PC-9 (cell line): ENCODE measurements around the gene PRUNE2. TPM values are rescaled to one million over a fixed set of nuclear protein-coding genes. Genes with fewer than 3 reads are reported as not detected.

Experiments used
- BruUV-seq: library from RNA; stranded (reverse); fragments of 400-500 nt; replicated peaks from 2 replicates; lab custom pipeline; 2021; lab: Mats Ljungman, UMichigan
- CTCF ChIA-PET: fragments of 300-600 bp; sonication (Branson Sonifier 250); formaldehyde crosslinking; loops from one replicate; lab custom pipeline; 2022; ENCODE audit warnings: antibody characterized with exemption; lab: Charles Lee
- POLR2A ChIA-PET: fragments of 300-600 bp; sonication (Branson Sonifier 250); formaldehyde crosslinking; loops from one replicate; lab custom pipeline; 2022; ENCODE audit warnings: antibody characterized with exemption; ENCODE audit not compliant: unreplicated experiment; lab: Charles Lee
- DNase-seq, 2 experiments: peaks; one replicate each; pipeline versions ENCODE4 v3.0.0 to v3.0.0-alpha.2; 2015 to 2022; ENCODE audit warnings: mixed read lengths in 1 of 2
- H2AFZ ChIP-seq: fragments of 200-600 bp; sonication (generic); 2 replicates; pipeline ENCODE4 v1.8.1; 2017; ENCODE audit warnings: antibody characterized with exemption
- H3F3A ChIP-seq: fragments of 200-600 bp; sonication (generic); 2 replicates; pipeline ENCODE4 v1.8.1; 2017; ENCODE audit warnings: antibody characterized with exemption, mild to moderate bottlenecking, low read depth; ENCODE audit not compliant: insufficient read depth
- H3K27ac ChIP-seq: fragments of 200-600 bp; sonication (generic); 2 replicates; pipeline ENCODE4 v1.6.1; 2016; ENCODE audit warnings: mixed run types
- H3K27me3 ChIP-seq: fragments of 200-600 bp; sonication (generic); 2 replicates; pipeline ENCODE4 v1.6.1; 2016; ENCODE audit warnings: low read depth, mixed run types; ENCODE audit not compliant: insufficient read depth
- H3K36me3 ChIP-seq: fragments of 200-600 bp; sonication (generic); 2 replicates; pipeline ENCODE4 v1.6.1; 2016; ENCODE audit warnings: low read depth, mixed run types
- H3K4me1 ChIP-seq: fragments of 200-600 bp; sonication (generic); replicated peaks from 2 replicates; pipeline ENCODE4 v1.6.1; 2016; ENCODE audit warnings: mixed run types; ENCODE audit not compliant: insufficient read depth
- H3K4me2 ChIP-seq: fragments of 200-600 bp; sonication (generic); 2 replicates; pipeline ENCODE4 v1.6.1; 2017; ENCODE audit warnings: mixed run types
- H3K4me3 ChIP-seq: fragments of 200-600 bp; sonication (generic); 2 replicates; pipeline ENCODE4 v1.6.1; 2016; ENCODE audit warnings: mixed run types
- H3K79me2 ChIP-seq: fragments of 200-600 bp; sonication (generic); 2 replicates; pipeline ENCODE4 v1.6.1; 2017; ENCODE audit warnings: low read depth, mixed run types
- H3K9me2 ChIP-seq: fragments of 200-600 bp; sonication (generic); 2 replicates; pipeline ENCODE4 v1.8.1; 2017; ENCODE audit warnings: mild to moderate bottlenecking; ENCODE audit not compliant: insufficient read depth
- H3K9me3 ChIP-seq: fragments of 200-600 bp; sonication (generic); 2 replicates; pipeline ENCODE4 v1.8.1; 2016; ENCODE audit warnings: low read depth; ENCODE audit not compliant: insufficient read depth
- H4K20me1 ChIP-seq: fragments of 200-600 bp; sonication (generic); 2 replicates; pipeline ENCODE4 v1.8.1; 2017; ENCODE audit not compliant: insufficient read depth
- EZH2 ChIP-seq: fragments of 200-600 bp; sonication (generic); IDR thresholded peaks from 2 replicates; pipeline ENCODE4 v1.8.0; 2017; ENCODE audit warnings: antibody characterized with exemption, low read depth
- intact Hi-C: fragments of 100-400 bp; cut with micrococcal nuclease; formaldehyde crosslinking; loops from one replicate; pipeline ENCODE4 v1.10.0; 2022; ENCODE audit not compliant: unreplicated experiment
- total RNA-seq: library from RNA; stranded (reverse); gene quantifications from 2 replicates; pipeline ENCODE4 v1.2.3, GENCODE V29; 2021
- TF ChIP-seq, protein P1 (sequence below): fragments of 200-600 bp; sonication (generic); conservative IDR thresholded peaks from 2 replicates; pipeline ENCODE4 v1.6.1; 2017; ENCODE audit warnings: mixed run types, antibody characterized with exemption, mild to moderate bottlenecking, moderate library complexity

The PRUNE2 gene
- total RNA-seq, 1 experiment from 2014 or later = 0.20 TPM

GRCh38 chr9:76817489-76817888 lies 88.4 kb downstream of the PRUNE2 start:
- POLR2A ChIA-PET = interaction anchor here (0.6 kb wide), 1 partner anchor 1588 kb away, joined by 3 read pairs; no protein-coding TSS in a partner anchor
- CTCF ChIA-PET = interaction anchor here (0.6 kb wide), 1 partner anchor 559 kb away, joined by 4 read pairs; no protein-coding TSS in a partner anchor
- Histone ChIP-seq H3K9me3 (no peaks in the 10 kb centered on the region), H4K20me1 (no peaks in the 10 kb centered on the region), H3K9me2 (no peaks in the 10 kb centered on the region), H3K4me2 (no peak overlapping the region), H3K4me3 (no peak overlapping the region), H3K79me2 (no peaks in the 10 kb centered on the region), H3K4me1 (peaks cover 9% of the 10 kb centered on the region; the same call in 1 of the 2 replicates), H3F3A (no peaks in the 10 kb centered on the region), H3K27me3 (peaks cover 41% of the 10 kb centered on the region), H3K36me3 (no peaks in the 10 kb centered on the region), H3K27ac (no peak overlapping the region), H2AFZ (no peak overlapping the region)
- TF ChIP-seq EZH2 = no peak
- TF ChIP-seq, protein P1, sequence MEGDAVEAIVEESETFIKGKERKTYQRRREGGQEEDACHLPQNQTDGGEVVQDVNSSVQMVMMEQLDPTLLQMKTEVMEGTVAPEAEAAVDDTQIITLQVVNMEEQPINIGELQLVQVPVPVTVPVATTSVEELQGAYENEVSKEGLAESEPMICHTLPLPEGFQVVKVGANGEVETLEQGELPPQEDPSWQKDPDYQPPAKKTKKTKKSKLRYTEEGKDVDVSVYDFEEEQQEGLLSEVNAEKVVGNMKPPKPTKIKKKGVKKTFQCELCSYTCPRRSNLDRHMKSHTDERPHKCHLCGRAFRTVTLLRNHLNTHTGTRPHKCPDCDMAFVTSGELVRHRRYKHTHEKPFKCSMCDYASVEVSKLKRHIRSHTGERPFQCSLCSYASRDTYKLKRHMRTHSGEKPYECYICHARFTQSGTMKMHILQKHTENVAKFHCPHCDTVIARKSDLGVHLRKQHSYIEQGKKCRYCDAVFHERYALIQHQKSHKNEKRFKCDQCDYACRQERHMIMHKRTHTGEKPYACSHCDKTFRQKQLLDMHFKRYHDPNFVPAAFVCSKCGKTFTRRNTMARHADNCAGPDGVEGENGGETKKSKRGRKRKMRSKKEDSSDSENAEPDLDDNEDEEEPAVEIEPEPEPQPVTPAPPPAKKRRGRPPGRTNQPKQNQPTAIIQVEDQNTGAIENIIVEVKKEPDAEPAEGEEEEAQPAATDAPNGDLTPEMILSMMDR = no peak
- no peak for DNase-seq
- no TSS peak for BruUV-seq
- intact Hi-C loops = no loop called here

GRCh38 chr9:76812591-76812990 lies 93.3 kb downstream of the PRUNE2 start:
- ChIA-PET CTCF (interaction anchor here (0.6 to 2.8 kb wide), 2 partner anchors 16 to 175 kb away, joined by 4 to 10 read pairs; no protein-coding TSS in a partner anchor), POLR2A (no interaction called here)
- Histone ChIP-seq H3K4me3 (no peak overlapping the region), H3K27ac (no peak overlapping the region), H3K79me2 (no peaks in the 10 kb centered on the region), H4K20me1 (no peaks in the 10 kb centered on the region), H3K27me3 (peaks cover 43% of the 10 kb centered on the region), H3K36me3 (no peaks in the 10 kb centered on the region), H3F3A (no peaks in the 10 kb centered on the region), H2AFZ (no peak overlapping the region), H3K9me3 (no peaks in the 10 kb centered on the region), H3K4me1 (peaks cover 3% of the 10 kb centered on the region; the same call in 1 of the 2 replicates), H3K9me2 (no peaks in the 10 kb centered on the region), H3K4me2 (no peak overlapping the region)
- DNase-seq = no peak
- TF ChIP-seq, protein P1 = no peak
- TF ChIP-seq EZH2 = no peak
- no TSS peak for BruUV-seq
- intact Hi-C loops = no loop called here

GRCh38 chr9:76810377-76810957 lies 95.4 kb downstream of the PRUNE2 start:
- H3F3A ChIP-seq = no peaks in the 10 kb centered on the region
- H3K4me1 ChIP-seq = no peaks in the 10 kb centered on the region
- no peak overlapping the region for H3K4me2 ChIP-seq
- TF ChIP-seq EZH2 = no peak
- TF ChIP-seq, protein P1 = peak; percentile 89
- H3K9me3 ChIP-seq = no peaks in the 10 kb centered on the region
- no peak overlapping the region for H3K4me3 ChIP-seq
- no TSS peak for BruUV-seq
- peaks cover 52% of the 10 kb centered on the region for H3K27me3 ChIP-seq
- ChIA-PET POLR2A (interaction anchor here (0.6 kb wide), 1 partner anchor 357 kb away, joined by 6 read pairs; no protein-coding TSS in a partner anchor), CTCF (interaction anchor here (0.5 to 2.8 kb wide), 4 partner anchors 177 to 539 kb away, joined by 3 to 12 read pairs (median 8); no protein-coding TSS in a partner anchor)
- H3K79me2 ChIP-seq = no peaks in the 10 kb centered on the region
- H3K27ac ChIP-seq = no peak overlapping the region
- H2AFZ ChIP-seq = no peak overlapping the region
- DNase-seq = peak in 1 of 2 experiments; percentile 31
- intact Hi-C loops = loop anchor here (1.0 to 2.0 kb wide), 3 partner anchors 177 to 406 kb away; no protein-coding TSS in a partner anchor
- no peaks in the 10 kb centered on the region for H3K36me3 ChIP-seq
- H4K20me1 ChIP-seq = no peaks in the 10 kb centered on the region
- no peaks in the 10 kb centered on the region for H3K9me2 ChIP-seq
